IPS-18a (cell line): Measurements from ENCODE around the gene SRPK3.

Experiments
- H3K27ac ChIP-seq: one replicate; pipeline ENCODE4 v1.5.1; 2013; ENCODE audit warnings: low read length
- H3K27me3 ChIP-seq: one replicate; pipeline ENCODE4 v1.6.1; 2013; ENCODE audit warnings: mild to moderate bottlenecking, low read length; ENCODE audit not compliant: control insufficient read depth, insufficient read depth
- H3K36me3 ChIP-seq: one replicate; pipeline ENCODE4 v1.6.1; 2013; ENCODE audit warnings: low read depth, low read length; ENCODE audit not compliant: control insufficient read depth
- H3K4me1 ChIP-seq: one replicate; pipeline ENCODE4 v1.6.1; 2013; ENCODE audit warnings: low read depth, low read length; ENCODE audit not compliant: control insufficient read depth
- H3K4me3 ChIP-seq: one replicate; pipeline ENCODE4 v1.5.1; 2013; ENCODE audit warnings: low read length
- H3K9ac ChIP-seq: one replicate; pipeline ENCODE4 v1.6.1; 2013; ENCODE audit warnings: mild to moderate bottlenecking, low read length, moderate library complexity
- H3K9me3 ChIP-seq: one replicate; pipeline ENCODE4 v1.6.1; 2013; ENCODE audit warnings: low read depth, low read length; ENCODE audit not compliant: control insufficient read depth

Gene SRPK3

GRCh38 chrX:153825042-153825441 is 44.2 kb downstream of the SRPK3 start:
- Histone ChIP-seq H3K4me1 (no peaks in the 10 kb centered on the region), H3K27me3 (no peaks in the 10 kb centered on the region), H3K9ac (no peak overlapping the region), H3K4me3 (no peak overlapping the region), H3K36me3 (no peaks in the 10 kb centered on the region), H3K9me3 (peaks cover 4% of the 10 kb centered on the region), H3K27ac (no peak overlapping the region)

GRCh38 chrX:153827016-153827415 is 46.2 kb downstream of the SRPK3 start:
- Histone ChIP-seq H3K9me3 (peaks cover 4% of the 10 kb centered on the region), H3K4me1 (no peaks in the 10 kb centered on the region), H3K4me3 (no peak overlapping the region), H3K27ac (no peak overlapping the region), H3K9ac (no peak overlapping the region), H3K27me3 (peaks cover 6% of the 10 kb centered on the region), H3K36me3 (no peaks in the 10 kb centered on the region)

GRCh38 chrX:153827903-153828302 is 47.1 kb downstream of the SRPK3 start:
- Histone ChIP-seq H3K4me1 (no peaks in the 10 kb centered on the region), H3K9ac (peak overlapping the region; percentile 48), H3K27me3 (peaks cover 8% of the 10 kb centered on the region), H3K4me3 (peak overlapping the region; percentile 75), H3K36me3 (no peaks in the 10 kb centered on the region), H3K27ac (no peak overlapping the region), H3K9me3 (no peaks in the 10 kb centered on the region)

- Histone ChIP-seq H3K27ac (no peak overlapping the region), H3K9ac (peak overlapping the region; percentile 48), H3K4me1 (no peaks in the 10 kb centered on the region), H3K36me3 (no peaks in the 10 kb centered on the region), H3K9me3 (no peaks in the 10 kb centered on the region), H3K4me3 (peak overlapping the region; percentile 75), H3K27me3 (peaks cover 8% of the 10 kb centered on the region)
Measured at GRCh38 chrX:153828308-153828707, 47.5 kb downstream of the SRPK3 start.

GRCh38 chrX:153828723-153829548 is 48.1 kb downstream of the SRPK3 start:
- Histone ChIP-seq H3K27ac (no peak overlapping the region), H3K4me3 (peak overlapping the region; percentile 75), H3K27me3 (peaks cover 8% of the 10 kb centered on the region), H3K4me1 (no peaks in the 10 kb centered on the region), H3K9me3 (no peaks in the 10 kb centered on the region), H3K9ac (peak overlapping the region; percentile 48), H3K36me3 (no peaks in the 10 kb centered on the region)

GRCh38 chrX:153829549-153829798 is 48.6 kb downstream of the SRPK3 start:
- peaks cover 8% of the 10 kb centered on the region for H3K27me3 ChIP-seq
- peak overlapping the region; percentile 42 for H3K9ac ChIP-seq
- peak overlapping the region; percentile 75 for H3K4me3 ChIP-seq
- no peaks in the 10 kb centered on the region for H3K36me3 ChIP-seq
- no peaks in the 10 kb centered on the region for H3K4me1 ChIP-seq
- no peak overlapping the region for H3K27ac ChIP-seq
- no peaks in the 10 kb centered on the region for H3K9me3 ChIP-seq

GRCh38 chrX:153829799-153830639 is 49.2 kb downstream of the SRPK3 start, which contains the start of gene PDZD4:
TSS of gene PDZD4 (minus strand) at chrX:153830544. CDS start at chrX:153830298, 246 bp downstream.
- peak within 1 kb of the TSS; percentile 42 for H3K9ac ChIP-seq
- H3K27me3 ChIP-seq, result peaks cover 8% of the 10 kb centered on the region
- H3K27ac ChIP-seq, result no peak within 1 kb of the TSS
- no peaks in the 10 kb centered on the region for H3K4me1 ChIP-seq
- H3K36me3 ChIP-seq, result no peaks in the 10 kb centered on the region
- H3K9me3 ChIP-seq, result no peaks in the 10 kb centered on the region
- H3K4me3 ChIP-seq, result peak within 1 kb of the TSS; percentile 75

GRCh38 chrX:153830640-153831428 is 50.0 kb downstream of the SRPK3 start:
- Histone ChIP-seq H3K4me3 (peak overlapping the region; percentile 51), H3K9ac (no peak overlapping the region), H3K27me3 (peaks cover 8% of the 10 kb centered on the region)

GRCh38 chrX:153831429-153832150 is 50.7 kb downstream of the SRPK3 start:
- H3K27me3 ChIP-seq, result peaks cover 8% of the 10 kb centered on the region
- no peaks in the 10 kb centered on the region for H3K9me3 ChIP-seq
- H3K36me3 ChIP-seq, result no peaks in the 10 kb centered on the region
- H3K9ac ChIP-seq, result no peak overlapping the region
- no peak overlapping the region for H3K27ac ChIP-seq
- H3K4me1 ChIP-seq, result no peaks in the 10 kb centered on the region
- H3K4me3 ChIP-seq, result peak overlapping the region; percentile 51

More at GRCh38 chrX:153830640-153831428, 50.0 kb downstream of the SRPK3 start:
- Histone ChIP-seq H3K36me3 (no peaks in the 10 kb centered on the region), H3K4me1 (no peaks in the 10 kb centered on the region), H3K27ac (no peak overlapping the region), H3K9me3 (no peaks in the 10 kb centered on the region)

- no peak overlapping the region for H3K9ac ChIP-seq
- H3K36me3 ChIP-seq, result no peaks in the 10 kb centered on the region
- H3K4me1 ChIP-seq, result no peaks in the 10 kb centered on the region
- H3K9me3 ChIP-seq, result no peaks in the 10 kb centered on the region
- peaks cover 8% of the 10 kb centered on the region for H3K27me3 ChIP-seq
- no peak overlapping the region for H3K27ac ChIP-seq
- H3K4me3 ChIP-seq, result no peak overlapping the region
Measured at GRCh38 chrX:153832728-153833127, 51.9 kb downstream of the SRPK3 start.
